RWPE1 (cell line): ENCODE data around the gene TBC1D25.

ENCODE experiments used
- CTCF ChIA-PET: fragments of 350-600 bp; sonication (Branson Sonifier 250); formaldehyde crosslinking; extraction: SDS; loops from one replicate; lab custom pipeline; 2021; lab: Yijun Ruan, JAX
- POLR2A ChIA-PET: fragments of 400-600 bp; formaldehyde crosslinking; extraction: SDS; loops from one replicate; lab custom pipeline; 2020; ENCODE audit warnings: antibody characterized with exemption; ENCODE audit not compliant: low non-redundant PET; lab: Yijun Ruan, JAX
- DNase-seq: peaks from one replicate; pipeline ENCODE4 v3.0.0; 2012; ENCODE audit warnings: low spot score
- H3K27ac ChIP-seq: fragments of 450-650 bp; 2 replicates; pipeline ENCODE4 v1.5.1; 2017
- TF ChIP-seq, protein P1 (sequence below): fragments of 450-650 bp; conservative IDR thresholded peaks from 2 replicates; pipeline ENCODE4 v1.5.1; 2017; ENCODE audit warnings: low read depth, mild to moderate bottlenecking

TBC1D25 gene

DNA sequence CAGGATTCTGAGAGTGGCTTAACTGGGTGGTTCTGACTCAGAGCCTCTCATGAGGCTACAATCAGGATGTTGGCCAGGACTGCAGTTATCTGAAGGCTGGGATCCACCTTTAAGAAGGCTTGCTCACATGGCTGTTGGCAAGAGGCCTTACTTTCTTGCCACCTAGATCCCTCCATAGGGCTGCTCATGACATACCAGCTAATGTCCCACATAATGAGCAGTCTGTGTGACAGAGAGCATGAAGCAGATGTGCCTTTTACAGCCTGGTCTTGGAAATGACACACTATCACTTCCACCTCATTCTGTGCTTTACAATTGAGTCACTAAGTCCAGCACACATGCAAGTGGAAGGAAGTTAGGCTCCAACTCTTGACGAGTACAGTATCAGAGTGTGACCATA lies 30.4 kb downstream of the TBC1D25 start:
- TF ChIP-seq, protein P1, sequence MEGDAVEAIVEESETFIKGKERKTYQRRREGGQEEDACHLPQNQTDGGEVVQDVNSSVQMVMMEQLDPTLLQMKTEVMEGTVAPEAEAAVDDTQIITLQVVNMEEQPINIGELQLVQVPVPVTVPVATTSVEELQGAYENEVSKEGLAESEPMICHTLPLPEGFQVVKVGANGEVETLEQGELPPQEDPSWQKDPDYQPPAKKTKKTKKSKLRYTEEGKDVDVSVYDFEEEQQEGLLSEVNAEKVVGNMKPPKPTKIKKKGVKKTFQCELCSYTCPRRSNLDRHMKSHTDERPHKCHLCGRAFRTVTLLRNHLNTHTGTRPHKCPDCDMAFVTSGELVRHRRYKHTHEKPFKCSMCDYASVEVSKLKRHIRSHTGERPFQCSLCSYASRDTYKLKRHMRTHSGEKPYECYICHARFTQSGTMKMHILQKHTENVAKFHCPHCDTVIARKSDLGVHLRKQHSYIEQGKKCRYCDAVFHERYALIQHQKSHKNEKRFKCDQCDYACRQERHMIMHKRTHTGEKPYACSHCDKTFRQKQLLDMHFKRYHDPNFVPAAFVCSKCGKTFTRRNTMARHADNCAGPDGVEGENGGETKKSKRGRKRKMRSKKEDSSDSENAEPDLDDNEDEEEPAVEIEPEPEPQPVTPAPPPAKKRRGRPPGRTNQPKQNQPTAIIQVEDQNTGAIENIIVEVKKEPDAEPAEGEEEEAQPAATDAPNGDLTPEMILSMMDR = no peak
- POLR2A ChIA-PET = no interaction called here
- DNase-seq = no peak
- CTCF ChIA-PET = no interaction called here
- H3K27ac ChIP-seq = no peak overlapping the region

GRCh38 chrX:48573690-48574269 lies 34.3 kb downstream of the TBC1D25 start:
- POLR2A ChIA-PET = interaction anchor here (1.0 to 1.4 kb wide), 2 partner anchors 24 to 34 kb away, joined by 3 to 4 read pairs; partner anchors contain the start of gene TBC1D25
- CTCF ChIA-PET = interaction anchor here (0.9 kb wide), 1 partner anchor 34 kb away, joined by 6 read pairs; the partner anchor contains the start of gene TBC1D25
- peak overlapping the region; percentile 89 for H3K27ac ChIP-seq
- DNase-seq = no peak
- TF ChIP-seq, protein P1 = no peak

DNA sequence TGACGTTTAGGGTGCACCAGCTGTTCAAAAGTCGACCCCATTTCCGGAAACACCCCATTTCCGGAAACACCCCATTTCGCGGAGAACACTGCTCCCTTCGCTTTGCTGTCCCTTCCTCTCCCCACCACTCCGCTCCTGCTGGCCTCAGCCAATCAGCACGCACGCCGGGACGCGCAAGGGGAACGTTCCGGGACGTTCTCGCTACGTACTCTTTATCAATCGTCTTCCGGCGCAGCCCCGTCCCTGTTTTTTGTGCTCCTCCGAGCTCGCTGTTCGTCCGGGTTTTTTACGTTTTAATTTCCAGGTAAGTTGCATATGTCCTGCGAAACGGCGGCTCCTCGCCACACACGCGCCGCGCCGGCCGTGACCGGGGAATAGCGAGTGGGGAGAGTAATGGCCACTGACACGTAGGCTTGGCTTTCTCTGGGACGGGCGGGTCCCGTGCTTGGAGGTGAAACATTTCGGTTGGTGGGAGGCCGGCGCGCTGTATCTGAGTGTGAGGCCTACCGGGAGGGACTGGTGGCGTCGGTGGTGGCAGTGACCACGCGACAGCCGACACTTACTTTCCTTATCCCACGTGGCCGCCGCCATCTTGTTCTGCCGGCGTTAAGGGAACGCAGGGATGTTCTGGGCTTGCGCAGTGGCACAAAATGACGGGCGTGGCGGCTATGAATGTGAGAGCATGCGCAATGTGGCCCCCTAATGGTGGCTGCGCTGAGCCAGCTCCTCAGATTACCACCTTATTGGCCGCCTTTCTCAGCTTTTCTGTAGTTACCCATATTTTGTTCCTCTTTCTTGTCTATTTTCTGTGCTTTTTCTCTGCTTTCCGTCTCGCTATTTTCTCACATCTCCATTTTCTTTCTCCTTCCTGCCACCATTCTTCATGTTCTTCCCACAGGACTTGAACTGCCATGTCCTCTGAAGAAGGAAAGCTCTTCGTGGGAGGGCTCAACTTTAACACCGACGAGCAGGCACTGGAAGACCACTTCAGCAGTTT lies 35.1 kb downstream of the TBC1D25 start, which contains the start of gene RBM3:
TSS of gene RBM3 (plus strand) at position 215 of the 997 bp plus-strand sequence. CDS start at position 912, 697 bp downstream.
- H3K27ac ChIP-seq = peak within 1 kb of the TSS; percentile 89
- TF ChIP-seq, protein P1 = peak; percentile 33
- ChIA-PET POLR2A (interaction anchor here (1.0 to 1.4 kb wide), 2 partner anchors 24 to 35 kb away, joined by 3 to 4 read pairs; partner anchors contain the start of gene TBC1D25), CTCF (interaction anchor here (0.9 kb wide), 1 partner anchor 35 kb away, joined by 6 read pairs; the partner anchor contains the start of gene TBC1D25)
- DNase-seq = peak; percentile 89

- DNase-seq = no peak
- CTCF ChIA-PET = no interaction called here
- H3K27ac ChIP-seq = peak overlapping the region; percentile 89
- POLR2A ChIA-PET = no interaction called here
- TF ChIP-seq, protein P1 = no peak
Measured at GRCh38 chrX:48575642-48576041, 36.1 kb downstream of the TBC1D25 start.

GRCh38 chrX:48576108-48576507 lies 36.6 kb downstream of the TBC1D25 start:
- no peak for DNase-seq
- peak overlapping the region; percentile 89 for H3K27ac ChIP-seq
- TF ChIP-seq, protein P1 = no peak
- ChIA-PET POLR2A (no interaction called here), CTCF (no interaction called here)

- DNase-seq = no peak
- CTCF ChIA-PET = no interaction called here
- POLR2A ChIA-PET = interaction anchor here (0.6 to 0.7 kb wide), 2 partner anchors 20 to 39 kb away, joined by 3 to 6 read pairs; no protein-coding TSS in a partner anchor
- peak overlapping the region; percentile 37 for H3K27ac ChIP-seq
- TF ChIP-seq, protein P1 = no peak
Measured at GRCh38 chrX:48578661-48579128, 39.2 kb downstream of the TBC1D25 start.
